ENCODE results near the gene TMEM151A.
A peak's percentile ranks its signal among the peaks of the same experiment; 100 is the strongest.

Gene TMEM151A

GRCh38 chr11:66338276-66339161, 46.8 kb downstream of the TMEM151A start:
- no peak for DNase-seq

DNA sequence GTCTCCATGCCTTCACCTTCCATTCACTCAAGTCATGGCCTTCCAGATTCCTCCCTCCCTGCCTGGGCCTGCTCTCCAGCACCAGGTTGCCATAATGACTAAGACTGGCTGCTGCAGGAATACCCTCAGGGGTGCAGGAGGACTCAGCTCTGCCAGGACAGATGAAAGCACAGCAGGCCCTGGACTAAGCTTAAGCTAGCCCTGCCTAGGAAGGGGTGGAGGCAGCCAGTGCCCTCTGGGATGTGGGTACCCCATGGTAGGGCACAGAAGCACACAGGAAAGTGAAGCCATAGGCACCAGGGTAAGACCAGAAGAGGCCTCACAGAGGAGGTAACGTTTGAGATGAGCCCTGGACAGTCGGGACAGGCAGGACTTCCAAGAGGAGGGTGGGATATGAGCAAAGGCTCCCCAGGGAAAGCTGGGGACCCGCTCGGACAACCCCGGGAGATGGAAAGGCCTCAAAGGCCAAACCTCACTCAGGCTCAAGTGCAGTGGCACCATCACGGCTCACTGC, 47.5 kb downstream of the TMEM151A start:
- no peak for DNase-seq

- no peak for DNase-seq
These were observed 48.2 kb downstream of the TMEM151A start for GRCh38 chr11:66339686-66340483.

DNA sequence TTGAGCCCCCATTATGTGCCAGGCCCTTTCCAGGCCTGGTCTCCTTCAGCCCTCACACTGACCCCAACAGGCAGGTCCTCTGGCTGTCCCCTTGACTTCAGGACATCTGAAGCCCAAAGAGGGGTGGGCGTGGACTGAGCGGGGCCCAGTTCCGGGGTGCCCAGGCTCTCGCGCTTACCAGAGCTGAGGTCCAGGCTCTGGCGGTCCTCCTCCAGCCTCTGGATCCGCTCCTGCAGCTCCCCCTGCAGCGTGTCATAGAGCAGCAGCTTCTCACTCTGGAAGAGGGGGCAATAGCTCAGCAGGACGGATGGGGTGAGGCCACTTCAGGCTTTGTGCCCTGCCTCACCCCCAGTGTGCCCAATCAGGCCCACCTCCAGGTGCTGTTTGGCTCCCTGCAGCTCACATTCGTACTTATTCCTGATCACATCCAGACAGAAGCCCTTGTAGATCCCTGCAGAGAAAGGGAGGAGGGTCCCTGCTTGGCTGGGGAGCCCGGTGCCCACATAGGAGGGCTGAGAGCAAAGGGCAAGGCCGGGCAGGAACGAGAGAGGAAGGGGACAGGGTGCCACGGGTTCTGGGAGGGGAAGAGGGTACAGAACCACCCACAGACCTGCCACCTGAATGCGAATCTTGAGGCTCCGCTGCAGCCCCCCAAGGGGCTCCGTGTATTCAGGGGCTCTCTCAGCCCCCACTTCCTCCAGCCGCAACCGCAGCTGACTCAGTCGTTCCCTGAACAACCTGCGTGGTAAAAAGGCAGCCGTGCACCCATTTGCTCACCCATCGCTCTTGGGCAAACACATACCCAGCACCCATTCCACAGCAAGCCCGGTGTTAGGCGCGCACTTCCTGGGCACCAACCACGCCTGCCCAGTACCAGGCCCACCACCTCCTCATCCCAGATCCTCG, 49.2 kb downstream of the TMEM151A start:
- no peak for DNase-seq

GRCh38 chr11:66341502-66342126, 49.9 kb downstream of the TMEM151A start:
- DNase-seq: no peak

GRCh38 chr11:66343176-66343575, 51.5 kb downstream of the TMEM151A start:
- no peak for DNase-seq

DNA sequence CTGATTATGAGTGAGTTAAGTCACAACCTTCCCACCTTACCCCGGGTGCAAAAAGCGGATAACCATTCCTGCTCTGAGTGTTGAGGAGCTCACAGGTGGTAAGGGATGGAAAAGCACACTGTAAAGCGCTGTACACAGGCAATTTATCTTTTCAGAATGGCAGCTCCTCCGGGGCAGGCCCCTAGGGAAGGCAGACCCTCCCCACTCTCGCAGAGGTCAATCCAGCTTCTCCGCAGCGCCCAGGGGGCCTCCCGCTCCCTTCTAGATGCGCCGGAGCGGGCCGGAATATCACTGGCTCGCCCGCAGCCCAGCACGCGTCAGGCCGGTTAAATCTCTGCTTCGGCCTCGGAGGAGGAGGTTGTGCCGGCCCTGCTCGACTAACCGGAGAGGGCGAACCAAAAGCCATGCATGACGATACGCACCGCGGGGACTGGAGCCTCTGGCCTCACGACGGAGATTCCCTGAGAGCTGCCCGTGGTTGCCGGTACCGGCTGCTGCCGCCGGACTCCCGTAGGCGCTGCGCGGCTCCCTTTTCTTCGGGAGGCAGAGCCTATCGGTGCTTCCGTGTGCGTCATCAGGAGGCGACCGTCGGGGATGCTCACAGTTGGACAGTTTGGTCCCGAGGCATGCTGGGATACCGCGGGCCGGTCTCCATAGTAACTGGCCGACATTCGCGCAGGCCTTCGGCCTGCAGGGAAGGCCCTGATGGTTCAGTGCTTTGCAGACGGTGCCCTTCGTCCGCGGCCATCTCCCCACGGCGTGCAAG, 53.0 kb downstream of the TMEM151A start, which contains the start of gene BRMS1:
Gene BRMS1 (minus strand): TSS at position 555 of the 766 bp plus-strand sequence. CDS start 2,870 bp downstream, outside the sequence.
- DNase-seq: peak; percentile 98 to 99

DNA sequence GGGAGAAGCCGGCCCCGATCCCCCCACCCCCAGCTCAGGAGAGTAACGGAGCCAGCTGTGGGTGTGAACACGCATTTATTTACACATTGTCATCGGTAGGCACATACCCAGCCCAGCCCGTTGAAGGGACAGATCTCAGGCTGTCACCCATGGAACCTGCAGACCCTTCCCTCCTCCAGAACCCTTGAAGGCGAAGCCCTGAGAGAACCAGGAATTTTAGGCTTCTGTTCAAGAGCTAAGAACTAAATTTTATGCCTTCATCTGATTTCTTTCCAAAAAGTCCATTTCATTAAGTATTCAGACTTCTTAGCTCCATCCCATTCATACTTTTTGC, 53.6 kb downstream of the TMEM151A start:
- DNase-seq: no peak

All from SHP77 (cell line).